HG02642 (cell line): ENCODE data around the gene USP31.

Experiments used
- ATAC-seq: cut with Tn5 transposase; IDR thresholded peaks from one replicate; pipeline ENCODE4 v1.9.1; 2021; ENCODE audit warnings: mild to moderate bottlenecking; ENCODE audit not compliant: unreplicated experiment, poor library complexity

The USP31 gene

DNA sequence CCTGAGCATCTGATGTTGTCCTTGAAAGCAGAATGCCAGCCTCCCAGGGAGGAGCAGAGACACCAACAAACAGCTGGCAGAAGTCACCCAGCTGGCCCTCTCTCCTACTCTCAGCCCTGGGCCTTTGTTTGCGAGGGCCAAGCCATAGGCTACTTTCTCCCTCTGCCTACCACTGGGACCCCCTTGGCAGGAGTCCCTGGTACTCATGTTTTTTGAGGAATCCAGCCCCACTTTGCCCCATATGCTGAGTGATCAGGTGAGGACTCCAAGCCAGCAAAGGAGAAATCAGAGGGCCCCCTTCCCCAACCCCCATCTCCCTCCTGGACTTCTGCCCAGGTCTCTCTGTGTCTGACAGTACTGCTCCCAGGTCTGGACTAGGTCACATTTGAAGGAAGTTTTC lies 121.9 kb downstream of the USP31 start:
- no peak for ATAC-seq

DNA sequence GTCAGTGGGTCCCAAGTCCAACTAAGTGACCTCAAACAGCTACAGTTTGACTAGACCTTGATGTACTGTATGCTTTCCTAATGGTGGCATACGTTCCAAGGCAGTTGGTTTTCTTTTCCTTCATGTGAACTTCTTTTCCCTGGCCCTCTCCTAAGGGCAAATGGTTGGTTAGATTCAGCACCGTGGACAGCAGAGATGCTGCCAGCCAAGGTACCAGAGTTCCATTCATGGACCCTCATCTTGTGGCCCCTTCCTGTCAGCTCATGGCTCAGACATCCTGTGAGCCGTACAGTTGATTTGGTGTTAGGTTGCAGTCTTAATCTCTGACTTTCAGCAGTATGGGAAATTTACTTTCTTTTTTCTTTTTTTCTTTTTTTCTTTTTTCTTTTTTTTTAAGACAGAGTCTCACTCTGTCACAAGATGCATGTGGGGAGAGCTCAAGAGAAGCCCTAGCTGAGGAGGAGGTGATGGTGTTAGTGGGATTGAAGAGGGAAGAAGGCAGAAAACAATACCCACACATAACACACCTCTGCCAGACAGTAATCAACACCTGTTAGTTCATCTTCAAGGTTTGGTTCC lies 122.4 kb downstream of the USP31 start:
- no peak for ATAC-seq

DNA sequence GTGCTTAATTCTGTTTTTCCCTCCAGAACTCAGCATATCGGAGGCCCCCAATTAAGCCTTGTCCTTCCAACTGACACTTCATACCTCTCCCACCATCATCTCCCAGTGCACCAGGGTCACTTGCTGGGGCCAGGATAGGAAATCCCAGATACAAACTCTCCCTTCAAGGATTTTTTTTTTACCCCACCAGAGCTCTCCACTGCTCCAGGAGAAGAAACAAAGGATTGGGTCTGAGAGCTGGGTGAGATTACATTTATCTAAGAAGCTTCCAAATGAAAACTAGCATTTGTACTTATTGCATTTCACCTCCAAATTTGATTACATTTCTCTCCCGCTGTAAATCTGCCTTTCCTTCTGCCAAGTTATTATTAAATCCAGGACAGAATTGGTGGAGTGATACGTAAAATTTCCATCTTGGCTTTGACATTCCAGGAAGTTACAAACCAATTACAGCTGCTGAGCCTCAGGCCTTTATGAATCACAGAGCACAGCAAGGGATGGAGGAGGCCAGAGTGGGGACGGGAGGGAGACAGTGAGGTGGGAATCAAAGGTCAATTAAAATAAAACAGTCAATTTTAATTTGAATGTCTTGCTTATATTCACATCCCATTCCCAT lies 123.5 kb downstream of the USP31 start:
- no peak for ATAC-seq

GRCh38 chr16:23024044-23024443 lies 125.2 kb downstream of the USP31 start:
- no peak for ATAC-seq

GRCh38 chr16:23020084-23020483 lies 129.2 kb downstream of the USP31 start:
- ATAC-seq, result no peak

DNA sequence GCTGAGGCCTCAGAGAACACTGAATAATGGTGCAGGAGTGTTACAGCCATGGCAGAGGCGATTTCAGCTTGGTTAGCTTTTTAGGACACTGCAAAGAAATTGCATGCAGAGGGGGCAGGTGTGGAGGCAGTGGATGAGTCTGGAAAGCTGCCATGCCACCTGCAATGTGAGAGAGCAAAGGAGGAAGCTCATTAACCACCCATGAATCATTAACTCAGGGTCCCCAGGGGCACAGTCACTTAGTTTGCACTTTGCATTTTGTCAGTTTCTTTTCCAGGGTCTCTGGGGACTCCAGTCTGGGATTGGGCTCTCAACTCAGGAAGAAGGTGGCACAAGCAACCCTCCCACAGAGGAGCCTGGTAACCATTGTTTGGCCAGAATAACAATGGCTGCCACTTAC lies 132.9 kb downstream of the USP31 start:
- no peak for ATAC-seq

DNA sequence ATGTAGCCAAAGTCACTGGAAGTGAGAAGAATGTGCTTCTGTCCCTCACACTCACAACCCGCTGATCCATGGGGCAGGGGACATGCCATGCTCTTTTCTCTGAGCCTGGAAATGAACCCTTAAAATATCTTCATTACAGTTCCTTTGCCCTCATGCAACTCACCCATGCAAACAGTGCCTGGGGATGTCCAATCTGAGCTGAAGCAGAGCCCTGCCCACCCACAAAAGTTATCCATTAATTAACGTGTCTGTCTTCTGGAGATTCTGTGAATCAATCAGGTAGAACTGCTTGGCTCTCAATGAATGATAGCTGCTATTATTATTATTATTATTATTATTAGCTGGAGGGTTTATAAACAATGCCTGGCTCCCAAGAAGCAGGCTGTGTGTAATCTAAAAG lies 133.7 kb downstream of the USP31 start:
- ATAC-seq, result no peak

DNA sequence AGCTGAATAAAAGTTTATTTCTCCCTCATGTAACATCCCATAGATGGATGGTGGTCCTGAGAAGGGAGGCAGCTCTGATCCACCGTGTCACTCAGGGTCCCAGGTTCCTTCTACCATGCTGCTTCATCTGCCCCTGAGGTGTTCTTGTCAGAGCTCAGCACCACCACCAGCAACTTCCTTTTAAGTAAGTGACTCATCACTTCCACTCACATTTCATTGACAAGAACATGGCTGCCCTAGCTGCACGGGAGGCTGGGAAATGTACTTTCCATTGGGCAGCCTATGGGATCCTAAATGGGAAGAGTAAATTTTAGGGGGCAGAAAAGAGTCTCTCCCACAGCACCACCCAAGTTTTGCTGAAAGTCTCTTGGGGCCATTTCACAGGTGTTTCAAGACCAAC lies 134.7 kb downstream of the USP31 start:
- no peak for ATAC-seq
